Fibroblast of skin of left quadriceps (primary cell): ENCODE measurements around the gene CH25H.

Source experiments
- DNase-seq, 2 experiments: peaks; one replicate each; pipeline ENCODE4 v3.0.0-alpha.2; 2013; ENCODE audit warnings: low read depth in 2 of 2

The CH25H gene

GRCh38 chr10:89156161-89156835 lies 50.8 kb downstream of the CH25H start:
- DNase-seq: no peak
